Omental fat pad (tissue), 4 donors: ENCODE data around the gene RTL3. TPM values are rescaled to one million over a fixed set of nuclear protein-coding genes. Genes with fewer than 3 reads are reported as not detected.

Source experiments
- ATAC-seq: fragments of 150-250 bp; one replicate; pipeline ENCODE4 v1.9.1; 2016; ENCODE audit warnings: mild to moderate bottlenecking, moderate library complexity; ENCODE audit not compliant: low FRiP score
- DNase-seq: peaks from one replicate; pipeline ENCODE4 v3.0.0-alpha.2; 2019; ENCODE audit warnings: low spot score
- total RNA-seq, 4 donors: library from RNA; depleted of rRNA; stranded (reverse); fragments of >200 nt; gene quantifications; one replicate each; pipeline ENCODE4 v1.1.0, GENCODE V29; 2016
- TF ChIP-seq, protein P1 (sequence below), 3 donors: fragments of 450-650 bp; IDR thresholded peaks; one replicate each; pipeline ENCODE4 v1.5.1; 2016 to 2017; ENCODE audit warnings: antibody characterized with exemption in 3 of 3, mild to moderate bottlenecking in 3 of 3, moderate library complexity in 2 of 3

RTL3 gene
- total RNA-seq, 4 donors from 2014 or later: 0.12 to 5.0 (median 0.44) TPM

GRCh38 chrX:78622831-78623230 is 36.3 kb downstream of the RTL3 start:
- DNase-seq (no peak), ATAC-seq (no peak)
- TF ChIP-seq, protein P1, sequence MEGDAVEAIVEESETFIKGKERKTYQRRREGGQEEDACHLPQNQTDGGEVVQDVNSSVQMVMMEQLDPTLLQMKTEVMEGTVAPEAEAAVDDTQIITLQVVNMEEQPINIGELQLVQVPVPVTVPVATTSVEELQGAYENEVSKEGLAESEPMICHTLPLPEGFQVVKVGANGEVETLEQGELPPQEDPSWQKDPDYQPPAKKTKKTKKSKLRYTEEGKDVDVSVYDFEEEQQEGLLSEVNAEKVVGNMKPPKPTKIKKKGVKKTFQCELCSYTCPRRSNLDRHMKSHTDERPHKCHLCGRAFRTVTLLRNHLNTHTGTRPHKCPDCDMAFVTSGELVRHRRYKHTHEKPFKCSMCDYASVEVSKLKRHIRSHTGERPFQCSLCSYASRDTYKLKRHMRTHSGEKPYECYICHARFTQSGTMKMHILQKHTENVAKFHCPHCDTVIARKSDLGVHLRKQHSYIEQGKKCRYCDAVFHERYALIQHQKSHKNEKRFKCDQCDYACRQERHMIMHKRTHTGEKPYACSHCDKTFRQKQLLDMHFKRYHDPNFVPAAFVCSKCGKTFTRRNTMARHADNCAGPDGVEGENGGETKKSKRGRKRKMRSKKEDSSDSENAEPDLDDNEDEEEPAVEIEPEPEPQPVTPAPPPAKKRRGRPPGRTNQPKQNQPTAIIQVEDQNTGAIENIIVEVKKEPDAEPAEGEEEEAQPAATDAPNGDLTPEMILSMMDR (IDR thresholded peaks at IDR 0.05): no peak

DNA sequence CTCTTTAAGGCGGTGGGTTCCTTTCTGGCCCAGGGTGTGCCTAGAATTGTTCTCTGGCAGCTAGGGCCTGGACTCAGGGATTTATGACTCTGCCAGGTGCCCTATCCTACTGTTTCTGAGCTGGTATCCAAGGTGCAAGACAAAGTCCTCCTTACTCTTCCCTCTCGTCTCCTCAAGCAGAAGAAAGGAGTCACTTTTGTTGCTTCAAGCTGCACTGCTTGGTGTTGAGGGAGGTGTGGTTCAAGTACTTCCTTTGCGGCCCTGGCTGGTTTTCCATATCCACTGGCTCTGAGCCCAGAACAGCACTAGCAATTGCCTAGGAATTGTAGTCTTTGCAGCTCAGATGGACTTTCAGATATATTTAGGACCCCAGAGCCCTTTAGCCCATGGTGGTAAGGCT is 39.3 kb downstream of the RTL3 start:
- DNase-seq: no peak
- TF ChIP-seq, protein P1 (IDR thresholded peaks at IDR 0.05): no peak
- ATAC-seq: no peak

DNA sequence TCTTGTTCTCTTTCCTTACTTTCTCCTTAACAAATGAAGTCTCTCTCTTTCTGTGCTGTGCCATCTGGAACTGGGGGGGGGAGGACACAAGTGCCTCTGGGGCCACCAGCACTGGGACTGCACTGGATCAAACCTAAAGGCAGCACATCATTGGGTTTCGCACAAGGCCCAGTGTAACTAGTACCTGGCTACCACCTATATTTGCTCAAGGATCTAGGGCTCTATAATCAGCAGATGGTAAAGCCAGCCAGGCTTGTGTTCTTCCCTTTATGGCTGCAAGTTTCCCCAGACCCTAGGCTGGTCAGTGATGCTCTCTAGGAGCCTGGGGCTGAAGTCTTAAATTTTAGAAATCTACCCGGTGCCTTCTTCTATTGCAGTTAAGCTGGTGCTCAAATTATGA is 40.1 kb downstream of the RTL3 start:
- ATAC-seq: no peak
- DNase-seq: no peak
- TF ChIP-seq, protein P1 (IDR thresholded peaks at IDR 0.05): no peak

DNA sequence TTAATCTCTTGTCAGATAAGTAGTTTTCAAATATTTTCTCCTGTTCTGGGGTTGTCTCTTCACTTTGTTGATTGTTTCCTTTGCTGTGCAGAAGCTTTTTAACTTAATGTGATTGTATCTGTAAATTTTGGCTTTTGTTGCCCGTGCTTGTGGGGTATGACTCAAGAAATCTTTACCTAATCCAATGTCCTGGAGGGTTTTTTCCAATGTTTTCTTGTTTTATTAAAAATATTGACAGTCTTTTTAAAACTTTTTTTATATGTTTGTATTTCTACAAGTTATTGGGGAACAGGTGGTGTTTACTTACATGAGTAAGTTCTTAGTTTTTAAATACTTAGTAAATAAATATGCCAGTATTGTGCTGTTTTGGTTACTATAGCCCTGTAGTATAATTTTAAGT is 44.9 kb downstream of the RTL3 start:
- ATAC-seq (no peak), DNase-seq (no peak)
- TF ChIP-seq, protein P1 (IDR thresholded peaks at IDR 0.05): no peak

Other genes starting within 250 kb of the RTL3 start
- 1 to 10 TPM in 1 of 4 donors, under 1 TPM in 2, not detected in 1; 0.24 to 1.6 (median 0.56) TPM for gene LPAR4, start 88.4 kb upstream of the RTL3 start, total RNA-seq